C4-2B (cell line): Measurements from ENCODE around the gene ATP5MC3.

ENCODE experiments used
- H3K27ac ChIP-seq: fragments of 450-650 bp; 2 replicates; pipeline ENCODE4 v1.5.1; 2017
- ZFX ChIP-seq: fragments of 450-650 bp; IDR thresholded peaks from 2 replicates; pipeline ENCODE4 v1.6.1; 2017
- TF ChIP-seq, protein P1 (sequence below): fragments of 450-650 bp; conservative IDR thresholded peaks from 2 replicates; pipeline ENCODE4 v1.5.1; 2017; ENCODE audit warnings: mild to moderate bottlenecking

Gene ATP5MC3

DNA sequence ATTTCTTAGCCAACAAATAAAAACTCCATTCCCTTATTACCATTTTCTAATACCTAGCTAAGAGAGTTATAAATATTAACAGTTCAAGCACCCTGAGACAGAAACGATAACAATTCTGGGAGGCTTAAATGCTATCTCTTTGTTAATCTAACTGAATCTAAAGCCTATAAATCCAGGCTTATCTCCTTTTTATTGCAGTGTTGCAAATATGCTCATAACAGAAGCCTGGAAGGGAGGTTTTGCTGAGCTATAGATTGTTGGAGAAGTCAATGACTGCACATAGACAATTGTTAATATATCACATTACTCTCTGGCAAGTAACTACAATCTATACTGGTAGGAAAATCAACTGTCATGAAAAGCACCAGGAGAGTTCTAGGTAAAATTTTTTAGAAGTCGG lies 43.7 kb downstream of the ATP5MC3 start:
- H3K27ac ChIP-seq, result no peak overlapping the region
- TF ChIP-seq ZFX, result no peak
- TF ChIP-seq, protein P1, sequence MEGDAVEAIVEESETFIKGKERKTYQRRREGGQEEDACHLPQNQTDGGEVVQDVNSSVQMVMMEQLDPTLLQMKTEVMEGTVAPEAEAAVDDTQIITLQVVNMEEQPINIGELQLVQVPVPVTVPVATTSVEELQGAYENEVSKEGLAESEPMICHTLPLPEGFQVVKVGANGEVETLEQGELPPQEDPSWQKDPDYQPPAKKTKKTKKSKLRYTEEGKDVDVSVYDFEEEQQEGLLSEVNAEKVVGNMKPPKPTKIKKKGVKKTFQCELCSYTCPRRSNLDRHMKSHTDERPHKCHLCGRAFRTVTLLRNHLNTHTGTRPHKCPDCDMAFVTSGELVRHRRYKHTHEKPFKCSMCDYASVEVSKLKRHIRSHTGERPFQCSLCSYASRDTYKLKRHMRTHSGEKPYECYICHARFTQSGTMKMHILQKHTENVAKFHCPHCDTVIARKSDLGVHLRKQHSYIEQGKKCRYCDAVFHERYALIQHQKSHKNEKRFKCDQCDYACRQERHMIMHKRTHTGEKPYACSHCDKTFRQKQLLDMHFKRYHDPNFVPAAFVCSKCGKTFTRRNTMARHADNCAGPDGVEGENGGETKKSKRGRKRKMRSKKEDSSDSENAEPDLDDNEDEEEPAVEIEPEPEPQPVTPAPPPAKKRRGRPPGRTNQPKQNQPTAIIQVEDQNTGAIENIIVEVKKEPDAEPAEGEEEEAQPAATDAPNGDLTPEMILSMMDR, result no peak

DNA sequence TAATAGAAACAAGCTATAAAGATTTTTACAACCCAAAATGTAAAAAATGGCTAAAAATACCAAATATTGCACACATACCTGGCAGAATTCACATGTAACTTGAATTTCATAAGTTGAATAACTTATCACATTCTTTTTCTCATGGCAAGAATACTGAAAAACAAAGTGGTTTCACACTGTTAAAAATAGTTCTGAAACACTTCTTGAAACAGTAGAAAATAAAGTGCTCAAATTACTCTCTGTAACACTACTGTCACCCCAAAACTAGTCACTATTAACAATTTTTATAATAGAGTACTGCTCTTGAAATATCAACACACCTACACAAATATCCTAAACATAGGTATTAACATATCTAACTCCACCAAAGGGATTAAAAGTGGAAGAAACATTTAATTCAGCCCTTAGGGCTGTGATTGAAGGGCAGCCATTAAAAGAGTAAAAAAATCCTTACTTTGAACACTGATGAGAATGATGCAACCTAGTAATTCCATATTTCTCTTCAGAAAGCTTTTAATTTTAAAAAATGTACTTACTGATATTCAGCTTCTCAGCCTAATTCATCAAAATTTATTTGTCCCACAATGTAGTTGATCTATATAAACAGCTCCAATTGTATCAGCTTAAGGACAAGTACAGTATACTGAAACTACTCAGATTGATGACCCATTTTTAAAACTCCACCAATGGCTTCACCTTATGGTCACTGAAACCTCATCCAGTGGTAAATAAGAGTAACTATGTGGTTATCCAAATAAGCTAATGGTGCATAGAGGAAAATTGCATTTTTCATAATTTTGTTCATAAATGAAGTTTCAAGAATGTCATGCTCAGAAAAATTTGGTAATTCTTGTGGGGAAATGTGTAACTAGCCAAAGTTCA lies 44.9 kb downstream of the ATP5MC3 start:
- TF ChIP-seq, protein P1, result no peak
- no peak for TF ChIP-seq ZFX
- no peak overlapping the region for H3K27ac ChIP-seq

DNA sequence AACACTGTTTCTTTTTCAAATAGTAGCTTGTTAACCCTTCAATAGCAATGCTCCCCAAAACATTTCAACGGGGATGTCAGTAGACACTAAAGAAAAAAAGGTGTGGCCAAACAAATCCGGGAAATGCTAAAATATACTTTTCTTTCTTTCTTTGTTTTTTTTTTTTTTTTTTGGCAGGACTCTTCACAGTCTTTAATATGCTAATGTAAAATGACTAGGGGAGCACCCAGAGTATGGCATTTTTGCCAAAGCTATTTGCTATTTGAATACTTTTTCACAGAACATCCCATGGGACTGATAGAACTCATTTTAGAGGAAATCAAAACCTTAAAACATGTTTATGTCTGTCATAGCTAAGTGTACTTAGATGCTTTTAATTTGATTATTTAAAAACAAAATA lies 45.6 kb downstream of the ATP5MC3 start:
- H3K27ac ChIP-seq, result no peak overlapping the region
- TF ChIP-seq ZFX, result no peak
- TF ChIP-seq, protein P1, result no peak

DNA sequence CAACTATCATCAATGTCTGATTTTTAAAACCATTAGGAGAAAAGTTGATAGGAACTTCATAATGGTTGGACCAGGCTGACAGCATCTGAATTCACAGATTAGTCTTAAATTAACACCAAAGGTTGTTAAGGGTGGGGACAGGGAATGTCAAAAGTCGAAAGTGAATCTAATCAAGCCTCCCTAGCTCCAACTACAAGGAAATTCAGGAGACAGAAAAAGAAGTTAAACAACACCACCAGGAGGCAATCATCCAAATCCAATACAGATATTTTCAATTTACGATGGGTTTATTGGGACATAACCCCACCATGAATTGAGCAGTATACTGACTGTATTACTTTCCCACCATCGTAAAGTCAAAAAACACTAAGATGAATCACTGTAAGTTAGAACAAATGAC lies 46.3 kb downstream of the ATP5MC3 start:
- TF ChIP-seq ZFX, result no peak
- TF ChIP-seq, protein P1, result no peak
- no peak overlapping the region for H3K27ac ChIP-seq

DNA sequence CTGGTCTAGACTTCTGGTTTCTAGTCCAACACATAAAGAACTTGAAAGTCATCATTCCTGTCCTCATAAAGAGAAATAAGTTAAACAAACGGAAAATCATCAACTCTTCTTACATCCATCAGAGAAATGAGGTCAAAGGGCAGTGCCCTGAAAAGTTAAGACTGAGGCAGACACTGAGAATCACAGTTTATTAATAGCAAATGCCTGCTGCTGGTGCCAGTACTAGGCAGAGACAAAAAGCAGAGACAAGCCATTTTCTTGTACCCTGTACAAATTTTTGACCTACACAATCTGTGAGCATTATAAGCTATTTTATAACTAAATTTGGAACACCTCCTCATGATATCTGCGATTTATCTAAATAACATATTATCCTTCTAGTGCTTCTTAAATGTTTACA lies 50.3 kb downstream of the ATP5MC3 start:
- TF ChIP-seq ZFX, result no peak
- TF ChIP-seq, protein P1, result no peak
- H3K27ac ChIP-seq, result no peak overlapping the region

DNA sequence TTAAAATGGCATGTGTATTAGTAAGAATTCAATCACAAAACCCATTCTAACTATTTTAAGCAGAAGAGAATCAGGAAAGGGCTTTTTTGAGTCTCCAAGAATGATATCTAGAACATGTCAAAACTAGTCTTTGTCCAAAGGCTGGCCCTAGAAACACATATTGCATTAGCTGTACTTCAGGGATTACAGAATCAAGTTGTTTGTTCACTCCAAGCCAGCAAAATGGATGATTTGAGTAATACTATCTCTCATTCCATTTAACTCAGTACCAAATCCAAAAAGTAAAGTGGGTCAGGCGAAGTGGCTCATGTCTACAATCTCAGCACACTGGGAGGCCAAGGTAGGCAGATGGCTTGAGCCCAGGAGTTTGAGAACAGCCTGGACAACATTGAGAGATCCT lies 54.8 kb downstream of the ATP5MC3 start:
- TF ChIP-seq ZFX, result no peak
- TF ChIP-seq, protein P1, result no peak
- H3K27ac ChIP-seq, result no peak overlapping the region
